ENCODE data around the gene FRMPD1.

DNA sequence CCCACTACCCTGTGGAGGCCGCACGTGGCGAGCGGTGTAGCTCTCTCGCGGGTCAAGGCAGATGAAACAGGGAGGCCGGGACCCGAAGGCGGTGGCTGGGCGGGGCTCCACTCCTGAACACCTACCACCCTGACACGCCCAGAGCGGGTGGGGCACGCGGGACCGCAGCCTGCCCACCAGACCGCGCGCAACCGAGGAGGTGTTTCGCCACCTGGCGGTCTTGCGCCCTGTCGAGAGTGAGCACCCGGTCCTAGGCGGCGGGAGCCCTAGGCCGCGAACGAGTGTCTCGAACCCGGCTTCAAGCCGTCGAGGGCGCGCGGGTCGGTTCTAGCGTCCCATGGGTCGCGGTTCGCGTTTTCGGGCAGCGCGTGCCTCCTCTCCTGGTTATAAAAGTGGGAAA, 136.3 kb downstream of the FRMPD1 start:
- no peak for TF ChIP-seq POLR2A (IDR thresholded peaks at IDR 0.05; ENCODE audit: low read depth, low read length)
- TF ChIP-seq, protein P1, sequence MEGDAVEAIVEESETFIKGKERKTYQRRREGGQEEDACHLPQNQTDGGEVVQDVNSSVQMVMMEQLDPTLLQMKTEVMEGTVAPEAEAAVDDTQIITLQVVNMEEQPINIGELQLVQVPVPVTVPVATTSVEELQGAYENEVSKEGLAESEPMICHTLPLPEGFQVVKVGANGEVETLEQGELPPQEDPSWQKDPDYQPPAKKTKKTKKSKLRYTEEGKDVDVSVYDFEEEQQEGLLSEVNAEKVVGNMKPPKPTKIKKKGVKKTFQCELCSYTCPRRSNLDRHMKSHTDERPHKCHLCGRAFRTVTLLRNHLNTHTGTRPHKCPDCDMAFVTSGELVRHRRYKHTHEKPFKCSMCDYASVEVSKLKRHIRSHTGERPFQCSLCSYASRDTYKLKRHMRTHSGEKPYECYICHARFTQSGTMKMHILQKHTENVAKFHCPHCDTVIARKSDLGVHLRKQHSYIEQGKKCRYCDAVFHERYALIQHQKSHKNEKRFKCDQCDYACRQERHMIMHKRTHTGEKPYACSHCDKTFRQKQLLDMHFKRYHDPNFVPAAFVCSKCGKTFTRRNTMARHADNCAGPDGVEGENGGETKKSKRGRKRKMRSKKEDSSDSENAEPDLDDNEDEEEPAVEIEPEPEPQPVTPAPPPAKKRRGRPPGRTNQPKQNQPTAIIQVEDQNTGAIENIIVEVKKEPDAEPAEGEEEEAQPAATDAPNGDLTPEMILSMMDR (conservative IDR thresholded peaks at IDR 0.05; ENCODE audit: low read depth, low read length) = no peak
- TF ChIP-seq, protein P2, sequence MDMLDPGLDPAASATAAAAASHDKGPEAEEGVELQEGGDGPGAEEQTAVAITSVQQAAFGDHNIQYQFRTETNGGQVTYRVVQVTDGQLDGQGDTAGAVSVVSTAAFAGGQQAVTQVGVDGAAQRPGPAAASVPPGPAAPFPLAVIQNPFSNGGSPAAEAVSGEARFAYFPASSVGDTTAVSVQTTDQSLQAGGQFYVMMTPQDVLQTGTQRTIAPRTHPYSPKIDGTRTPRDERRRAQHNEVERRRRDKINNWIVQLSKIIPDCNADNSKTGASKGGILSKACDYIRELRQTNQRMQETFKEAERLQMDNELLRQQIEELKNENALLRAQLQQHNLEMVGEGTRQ (IDR thresholded peaks at IDR 0.05; ENCODE audit: low read depth, low read length) = no peak
- no peak for TF ChIP-seq MAFK (IDR thresholded peaks at IDR 0.05; ENCODE audit: low read depth, low read length)

All from IMR-90 (cell line).